Kidney capillary endothelial cell (primary cell): ENCODE results near the gene ZSCAN10.

Experiments
- DNase-seq: peaks from one replicate; pipeline ENCODE4 v3.0.0-alpha.2; 2018; ENCODE audit warnings: low spot score

The ZSCAN10 gene

GRCh38 chr16:3046641-3047386 is 52.3 kb downstream of the ZSCAN10 start:
- no peak for DNase-seq

GRCh38 chr16:3045758-3046640 is 53.1 kb downstream of the ZSCAN10 start, which contains the start of gene MMP25:
Gene MMP25, plus strand, starts transcription at chr16:3046561. Its CDS starts 357 bp downstream, at chr16:3046918.
- DNase-seq, result no peak

GRCh38 chr16:3044708-3045107 is 54.4 kb downstream of the ZSCAN10 start:
- no peak for DNase-seq

- no peak for DNase-seq
Observed at GRCh38 chr16:3042376-3042775, 56.7 kb downstream of the ZSCAN10 start.

- no peak for DNase-seq
Observed at GRCh38 chr16:3038896-3039295, 60.2 kb downstream of the ZSCAN10 start.
